Gastroesophageal sphincter (tissue), 3 donors: ENCODE results near the gene ULK2.

Source experiments
- CTCF ChIP-seq, 4 experiments: fragments of 200-600 bp in 2 of 4; fragments of 450-650 bp in 2 of 4; sonication (generic) in 1 of 4; IDR thresholded peaks; one replicate each; pipeline ENCODE4 v1.5.1; 2017 to 2019; ENCODE audit warnings: antibody characterized with exemption in 4 of 4, mild to moderate bottlenecking in 2 of 4, moderate library complexity in 2 of 4
- POLR2A ChIP-seq, 2 donors: fragments of 450-650 bp; IDR thresholded peaks; one replicate each; pipeline ENCODE4 v1.6.1; 2017; ENCODE audit warnings: antibody characterized with exemption in 2 of 2, mild to moderate bottlenecking in 2 of 2, moderate library complexity in 1 of 2

DNA sequence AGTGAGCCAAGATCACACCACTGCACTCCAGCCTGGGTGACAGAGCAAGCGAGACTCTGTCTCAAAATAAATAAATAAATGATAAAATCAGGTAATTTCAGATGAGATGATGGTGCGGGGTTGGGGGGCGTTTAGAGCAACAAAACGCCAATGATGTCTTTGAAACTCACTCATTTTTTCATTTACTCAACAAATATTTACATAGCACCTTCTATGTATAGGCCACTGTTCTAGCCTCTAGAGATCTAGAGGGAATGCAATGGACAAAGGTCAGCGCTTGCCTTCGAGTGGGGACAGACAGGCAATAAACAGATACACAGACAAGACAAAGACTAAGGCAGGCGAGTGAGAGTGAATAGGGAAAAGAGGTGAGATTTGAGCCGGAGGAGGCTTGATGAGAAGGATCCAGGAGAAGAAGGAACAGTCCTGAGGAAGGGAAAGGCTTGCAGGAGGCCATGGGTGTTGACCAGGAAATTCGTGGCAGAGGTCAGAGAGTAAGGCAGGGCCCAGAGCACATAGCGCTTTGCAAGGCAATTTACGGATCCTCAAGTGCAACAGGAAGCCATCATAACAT, 133.7 kb downstream of the ULK2 start:
- no peak for TF ChIP-seq CTCF (IDR thresholded peaks at IDR 0.05)
- no peak for TF ChIP-seq POLR2A (IDR thresholded peaks at IDR 0.05)
